HG02678 (cell line): ENCODE results near the gene GPR179.

ENCODE experiments used
- ATAC-seq: cut with Tn5 transposase; IDR thresholded peaks from one replicate; pipeline ENCODE4 v1.9.1; 2021; ENCODE audit warnings: mild to moderate bottlenecking, moderate library complexity; ENCODE audit not compliant: unreplicated experiment

GPR179 gene

DNA sequence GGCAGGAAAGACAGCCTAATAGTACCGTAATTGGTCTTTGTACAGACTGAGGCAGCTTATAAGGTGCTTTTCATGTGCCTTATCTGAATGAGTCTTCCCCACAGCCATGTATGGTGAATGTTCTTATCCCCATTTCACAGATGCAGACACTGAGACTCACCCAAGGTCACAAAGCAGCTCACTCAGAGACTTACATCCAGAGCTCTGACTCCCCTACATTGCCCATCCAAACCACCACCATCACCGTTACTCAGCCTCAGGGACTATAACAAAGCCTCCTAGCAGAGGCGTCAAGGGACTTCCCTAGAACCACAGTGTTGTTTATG, 627 bp upstream of the GPR179 start:
- no peak for ATAC-seq

GRCh38 chr17:38342886-38343607, 709 bp downstream of the GPR179 start:
- no peak for ATAC-seq

DNA sequence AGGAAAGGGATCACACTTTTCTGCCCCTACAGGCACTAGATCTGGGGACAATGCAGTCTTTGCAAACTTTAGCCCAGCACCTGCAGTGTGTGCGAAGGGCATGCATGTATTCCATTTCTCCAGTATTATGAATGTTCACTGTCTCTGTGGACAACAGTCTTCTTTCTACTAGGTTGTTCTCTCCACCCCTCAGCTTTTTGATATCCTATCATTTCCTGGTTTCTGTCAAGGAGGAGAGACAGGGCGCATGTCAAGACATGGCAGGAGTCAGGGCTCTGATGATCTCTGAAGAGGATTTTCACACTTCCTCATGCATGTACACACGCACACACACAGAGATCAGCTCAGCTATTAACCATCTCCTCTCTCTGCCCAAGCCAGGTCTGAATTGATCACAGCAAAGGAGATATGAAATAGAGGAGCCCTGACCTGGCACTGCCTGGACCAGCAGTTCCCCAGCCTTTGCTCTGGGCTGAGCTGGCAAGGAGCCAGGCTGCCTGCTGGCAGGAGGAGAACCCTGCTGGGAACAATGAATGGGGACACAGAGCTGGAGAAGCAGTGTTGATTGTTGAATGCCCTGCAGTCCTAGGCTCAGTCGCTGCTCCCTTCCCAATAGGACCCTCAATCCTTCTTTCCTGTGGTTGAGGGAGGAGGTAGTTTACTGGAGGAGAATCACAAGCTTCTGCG, 2.6 kb downstream of the GPR179 start:
- no peak for ATAC-seq

GRCh38 chr17:38339891-38340290, 3.9 kb downstream of the GPR179 start:
- no peak for ATAC-seq

DNA sequence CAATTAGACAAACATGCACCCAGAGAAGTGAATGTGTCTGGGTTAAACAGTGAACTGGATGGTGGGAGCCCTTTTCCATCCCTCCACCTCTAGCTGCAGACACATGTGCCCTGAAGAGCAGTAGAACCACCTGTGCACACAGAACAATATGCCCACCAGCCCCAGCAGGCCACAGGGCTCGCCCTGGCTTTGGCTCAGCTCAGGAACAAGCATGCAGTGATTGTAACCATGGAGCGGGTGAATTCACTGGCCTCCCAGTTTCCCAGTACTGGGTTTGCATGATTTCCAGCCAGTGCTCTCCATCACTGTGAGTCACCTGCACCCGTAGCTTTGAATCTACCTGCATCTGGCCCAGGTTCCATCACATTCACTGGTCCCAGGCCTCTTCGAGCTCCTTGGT, 5.2 kb downstream of the GPR179 start:
- ATAC-seq = no peak

DNA sequence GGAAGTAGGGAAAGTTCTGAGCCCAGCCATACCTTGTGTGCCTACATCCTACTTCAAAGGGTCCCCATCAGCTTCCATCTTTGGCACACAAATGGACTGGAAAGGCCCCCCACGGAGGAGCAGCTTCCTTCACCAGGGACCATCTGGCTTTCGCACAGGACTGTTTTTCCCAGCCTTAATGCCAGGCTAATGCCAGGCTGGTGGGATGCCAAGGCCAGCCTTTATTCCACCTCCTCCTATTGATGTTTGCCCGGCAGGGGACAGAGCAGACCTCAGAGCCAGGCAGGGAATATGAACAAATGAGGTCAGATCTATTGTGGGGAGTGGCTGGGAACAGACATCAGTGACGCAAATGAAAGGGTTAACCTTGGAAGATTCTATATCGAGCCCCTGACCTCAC, 5.7 kb downstream of the GPR179 start:
- no peak for ATAC-seq

- no peak for ATAC-seq
Observed at GRCh38 chr17:38336838-38337237, 6.9 kb downstream of the GPR179 start.

DNA sequence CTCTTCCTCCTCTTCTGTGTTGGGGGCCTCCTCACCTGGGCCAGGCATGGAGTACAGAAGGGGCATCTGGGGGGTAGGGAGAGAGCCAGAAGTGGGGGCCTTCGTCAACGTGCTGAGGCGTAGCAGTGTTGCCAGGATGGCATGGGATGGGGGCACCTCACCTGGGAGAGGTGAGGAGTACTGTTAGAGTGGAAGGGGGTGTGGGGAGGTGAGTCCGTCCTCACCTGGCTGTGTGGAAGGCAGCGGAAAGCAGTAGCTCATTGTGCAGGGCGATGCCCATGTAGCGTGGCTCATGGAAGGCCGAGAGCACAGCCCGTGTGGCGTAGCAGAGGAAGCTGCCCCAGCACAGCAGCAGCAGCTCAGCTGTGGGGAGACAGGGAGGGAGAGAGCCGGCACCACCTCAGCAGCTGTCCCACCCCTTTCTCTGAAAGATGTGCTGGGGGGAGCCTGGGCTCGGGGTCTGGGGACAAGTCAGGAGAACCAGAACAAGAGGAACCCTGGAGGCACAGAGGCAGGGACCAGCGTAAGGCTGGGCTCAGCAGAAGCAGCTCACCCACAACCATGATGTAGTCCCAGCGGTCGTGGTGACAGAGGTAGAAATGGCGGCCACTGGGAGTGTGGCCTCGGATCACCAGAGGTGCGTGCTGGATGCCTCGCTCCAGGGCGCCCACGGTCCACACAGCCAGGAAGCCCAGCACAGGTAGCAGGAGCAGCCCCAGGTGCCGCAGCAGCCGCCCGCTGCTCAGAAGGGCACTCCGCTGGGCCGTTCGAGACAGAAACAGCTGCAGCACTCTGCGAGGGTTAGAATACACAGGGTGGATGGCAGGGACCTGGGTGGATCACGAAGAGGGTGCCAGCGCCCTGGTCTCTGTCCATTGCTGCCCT, 9.0 kb downstream of the GPR179 start:
- ATAC-seq = no peak

DNA sequence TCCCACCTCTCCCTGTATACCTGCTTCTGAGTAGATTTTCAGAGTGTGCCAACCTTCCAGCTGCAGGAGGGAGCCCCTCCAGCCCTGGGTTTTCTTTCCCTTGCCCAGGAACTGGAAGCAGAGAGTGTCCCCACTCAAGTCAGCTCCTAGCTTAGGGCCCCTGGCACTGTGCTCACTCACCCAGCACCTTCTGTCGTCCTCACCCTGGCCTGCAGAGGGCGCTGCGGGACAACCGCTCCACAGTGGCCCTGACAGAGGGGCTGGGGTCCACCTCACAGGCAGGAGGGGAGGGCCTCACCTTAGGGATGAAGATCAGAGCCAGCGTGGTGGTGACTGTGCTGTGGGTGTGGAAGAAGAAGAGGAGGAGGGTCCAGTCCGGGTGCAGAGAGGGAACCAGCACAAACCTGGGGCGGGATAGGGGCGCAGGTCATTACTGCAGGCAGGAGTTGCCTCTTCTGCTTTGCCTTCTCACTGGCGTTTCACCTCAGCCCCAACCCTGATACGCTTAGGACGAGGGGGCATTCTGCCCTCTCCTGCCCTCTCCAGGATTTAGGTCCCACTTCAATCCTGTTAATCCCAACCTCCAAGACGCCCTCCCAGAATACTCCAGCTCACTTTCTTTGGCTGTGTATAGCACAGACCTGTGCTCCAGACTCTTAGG, 10.0 kb downstream of the GPR179 start:
- no peak for ATAC-seq

- ATAC-seq = no peak
Observed at GRCh38 chr17:38332735-38333134, 11.0 kb downstream of the GPR179 start.

DNA sequence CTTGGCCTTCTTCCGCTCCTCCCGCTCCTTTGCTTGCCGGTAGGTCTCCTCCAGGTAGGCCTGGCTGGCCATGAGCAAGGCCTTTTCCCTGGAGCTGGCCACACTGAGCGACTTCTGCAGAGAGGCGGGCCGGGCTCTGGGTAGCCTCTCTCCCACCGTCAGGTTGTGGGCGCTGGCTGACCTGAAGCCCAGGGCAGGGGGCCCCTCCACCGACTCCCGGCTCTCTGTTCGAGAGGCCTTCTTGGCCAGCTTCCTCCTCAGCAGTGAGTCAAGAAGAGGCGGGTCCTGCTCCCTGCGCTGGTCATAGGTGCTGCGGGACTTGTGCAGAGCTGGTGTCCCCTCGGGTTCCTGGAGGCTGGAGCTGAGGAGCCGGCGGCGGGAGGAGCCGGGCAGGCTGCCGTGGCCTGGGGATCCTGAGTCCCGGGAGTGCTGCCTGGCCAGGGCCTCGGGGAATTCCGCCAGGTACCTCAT, 12.8 kb downstream of the GPR179 start:
- no peak for ATAC-seq

- ATAC-seq = no peak
Observed at GRCh38 chr17:38329808-38330730, 13.7 kb downstream of the GPR179 start.

DNA sequence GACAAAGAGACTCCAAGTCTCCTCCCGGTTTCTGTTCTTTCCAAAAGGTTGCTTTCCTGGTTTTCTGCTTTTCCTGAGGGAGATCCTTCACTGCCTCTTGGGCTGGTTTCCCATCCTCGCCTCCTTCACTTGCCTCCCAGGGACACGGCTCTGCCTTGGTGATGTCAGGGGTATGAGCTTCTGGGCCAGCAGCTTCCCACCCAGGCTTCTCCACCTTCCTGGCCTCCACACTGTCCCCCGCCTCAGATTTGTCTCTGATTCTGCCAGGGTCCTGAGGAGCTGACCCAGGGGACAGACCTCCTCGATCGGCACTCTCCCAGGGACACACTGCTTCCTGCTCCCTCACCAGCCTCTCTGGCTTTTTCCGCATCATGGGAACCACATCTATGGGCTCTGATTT, 14.5 kb downstream of the GPR179 start:
- no peak for ATAC-seq

- no peak for ATAC-seq
Observed at GRCh38 chr17:38328620-38329019, 15.1 kb downstream of the GPR179 start.

DNA sequence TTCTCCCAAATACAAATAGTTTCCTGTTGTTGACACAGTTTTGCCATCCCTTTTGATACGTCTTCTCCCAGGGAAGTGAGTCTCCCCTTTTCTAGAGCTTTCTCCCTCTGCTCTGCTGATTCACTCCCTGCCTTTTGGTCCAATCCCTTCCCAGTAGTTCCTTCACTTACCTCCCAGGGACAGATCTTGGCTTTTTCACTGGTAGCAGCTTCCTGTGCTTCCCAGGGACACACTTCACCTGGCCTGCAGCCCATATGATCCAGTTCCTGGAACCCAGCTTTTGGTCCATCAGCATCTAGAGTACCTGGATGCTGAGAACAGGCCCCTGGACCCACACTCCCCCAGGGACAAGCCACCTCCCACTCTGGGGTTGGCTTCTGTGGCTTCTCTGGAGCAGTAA, 15.8 kb downstream of the GPR179 start:
- ATAC-seq = no peak

DNA sequence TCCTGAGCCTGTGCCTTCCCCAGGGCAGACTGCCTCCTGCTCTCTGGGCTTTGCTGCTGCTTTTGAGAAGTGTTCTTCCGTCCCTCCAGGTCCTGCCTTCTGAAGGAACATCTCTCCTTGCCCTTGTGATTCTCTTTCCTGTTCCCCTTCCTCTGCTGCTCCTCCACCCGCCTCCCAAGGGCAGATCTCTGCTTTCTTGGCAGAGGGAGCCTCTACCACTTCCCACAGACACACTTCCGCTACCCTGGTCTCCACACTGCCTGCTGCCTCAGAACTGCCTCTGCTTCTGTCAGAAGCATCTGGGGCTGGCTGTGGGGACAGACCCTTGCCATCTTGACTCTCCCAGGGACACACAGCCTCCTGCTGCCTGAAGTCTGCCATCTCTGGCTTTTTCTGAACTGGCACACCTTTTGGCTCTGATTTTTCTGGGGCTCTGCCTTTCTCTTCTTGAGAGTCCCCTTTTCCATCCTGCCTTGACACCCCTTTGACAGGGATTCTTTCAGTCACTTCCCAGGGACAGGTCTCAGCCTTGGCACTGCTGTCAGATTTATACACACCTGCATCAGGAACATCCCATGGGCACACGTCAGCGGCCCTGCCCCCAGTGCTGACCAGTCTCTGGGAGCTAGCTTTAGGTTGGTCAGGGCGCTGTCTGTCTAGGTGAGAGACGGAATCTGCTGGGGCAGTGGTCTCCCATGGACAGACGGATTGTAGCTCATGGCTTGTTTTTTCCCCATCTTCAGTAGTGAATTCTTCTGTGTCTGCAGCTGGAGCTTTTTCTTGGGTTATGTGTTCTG, 16.6 kb downstream of the GPR179 start:
- ATAC-seq = no peak

- no peak for ATAC-seq
Observed at GRCh38 chr17:38325221-38325851, 18.4 kb downstream of the GPR179 start.

GRCh38 chr17:38324772-38325171, 19.0 kb downstream of the GPR179 start:
- ATAC-seq = no peak

DNA sequence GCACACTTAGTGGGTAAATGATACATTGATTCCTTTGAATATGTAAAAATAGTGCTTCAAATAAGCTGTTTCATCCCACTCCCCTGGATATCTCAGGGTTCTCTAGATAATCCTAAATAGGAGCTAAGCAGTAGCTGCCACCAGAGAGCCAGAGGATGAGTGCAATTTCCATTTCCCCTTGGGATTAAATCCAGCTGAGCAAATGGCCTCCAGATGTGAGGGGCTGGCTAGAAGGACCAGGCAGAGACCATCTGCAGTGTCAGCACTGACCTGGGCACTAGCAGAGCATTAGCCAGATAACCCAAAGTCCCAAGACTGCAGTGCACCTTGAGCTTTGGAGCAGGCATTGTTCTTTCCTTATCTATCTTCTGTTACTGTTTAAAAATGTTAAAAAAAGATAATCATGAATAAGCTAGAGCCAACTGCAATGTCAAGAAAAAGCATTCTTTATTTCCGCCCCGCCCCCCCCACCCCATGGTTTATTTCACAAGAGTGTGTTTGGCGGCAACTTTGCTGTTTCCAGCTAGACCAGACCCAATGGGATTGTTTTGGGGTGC, 19.5 kb downstream of the GPR179 start:
- no peak for ATAC-seq
